HEK293T (cell line): ENCODE results near the gene ADTRP.

Experiments used
- CTCF ChIA-PET: fragments of 350-600 bp; formaldehyde crosslinking; extraction: SDS; loops from one replicate; lab custom pipeline; 2021; ENCODE audit warnings: antibody characterized with exemption, inconsistent platforms; lab: Yijun Ruan, JAX
- POLR2A ChIA-PET: fragments of 350-600 bp; formaldehyde crosslinking; extraction: SDS; loops from one replicate; lab custom pipeline; 2020; ENCODE audit warnings: antibody characterized with exemption, inconsistent platforms; lab: Yijun Ruan, JAX
- DNase-seq: peaks from one replicate; pipeline ENCODE4 v3.0.0; 2012; ENCODE audit warnings: mixed read lengths; ENCODE audit errors: extremely low spot score
- ARNT ChIP-seq: fragments of 450-650 bp; IDR thresholded peaks from 2 replicates; pipeline ENCODE4 v1.6.1; 2017; ENCODE audit warnings: mild to moderate bottlenecking
- BHLHE40 ChIP-seq: fragments of 450-650 bp; IDR thresholded peaks from 2 replicates; pipeline ENCODE4 v1.6.1; 2016; ENCODE audit warnings: mild to moderate bottlenecking, moderate library complexity, borderline replicate concordance
- CTBP1 ChIP-seq: fragments of 450-650 bp; IDR thresholded peaks from 2 replicates; pipeline ENCODE4 v1.6.1; 2016; ENCODE audit warnings: borderline replicate concordance
- ELF4 ChIP-seq: fragments of 450-650 bp; IDR thresholded peaks from 2 replicates; pipeline ENCODE4 v1.6.1; 2017; ENCODE audit warnings: antibody characterized with exemption
- FOXA1 ChIP-seq: fragments of 450-650 bp; IDR thresholded peaks from 2 replicates; pipeline ENCODE4 v1.6.1; 2016; ENCODE audit warnings: mild to moderate bottlenecking
- FOXK2 ChIP-seq: fragments of 450-650 bp; IDR thresholded peaks from 2 replicates; pipeline ENCODE4 v1.6.1; 2016; ENCODE audit warnings: mild to moderate bottlenecking
- FOXM1 ChIP-seq: fragments of 450-650 bp; IDR thresholded peaks from 2 replicates; pipeline ENCODE4 v1.6.1; 2017; ENCODE audit warnings: mild to moderate bottlenecking, borderline replicate concordance
- HDGF ChIP-seq: fragments of 450-650 bp; IDR thresholded peaks from 2 replicates; pipeline ENCODE4 v1.6.1; 2017; ENCODE audit warnings: antibody characterized with exemption, borderline replicate concordance
- L3MBTL2 ChIP-seq: fragments of 450-650 bp; conservative IDR thresholded peaks from 2 replicates; pipeline ENCODE4 v1.6.1; 2016; ENCODE audit warnings: mild to moderate bottlenecking
- LEF1 ChIP-seq: fragments of 450-650 bp; IDR thresholded peaks from 2 replicates; pipeline ENCODE4 v1.6.1; 2017; ENCODE audit warnings: mild to moderate bottlenecking, borderline replicate concordance
- NFRKB ChIP-seq: fragments of 450-650 bp; IDR thresholded peaks from 2 replicates; pipeline ENCODE4 v1.6.1; 2016; ENCODE audit warnings: mild to moderate bottlenecking, moderate library complexity
- PKNOX1 ChIP-seq: fragments of 450-650 bp; IDR thresholded peaks from 2 replicates; pipeline ENCODE4 v1.6.1; 2016
- SP1 ChIP-seq: fragments of 450-650 bp; IDR thresholded peaks from 2 replicates; pipeline ENCODE4 v1.6.1; 2017
- SUZ12 ChIP-seq: fragments of 450-650 bp; IDR thresholded peaks from 2 replicates; pipeline ENCODE4 v1.6.1; 2016; ENCODE audit warnings: mild to moderate bottlenecking
- TARDBP ChIP-seq: fragments of 450-650 bp; IDR thresholded peaks from 2 replicates; pipeline ENCODE4 v1.6.1; 2016
- ZNF384 ChIP-seq: fragments of 450-650 bp; IDR thresholded peaks from 2 replicates; pipeline ENCODE4 v1.6.1; 2016

ADTRP gene

GRCh38 chr6:11731423-11731822 lies 47.2 kb downstream of the ADTRP start:
- no peak for DNase-seq
- POLR2A ChIA-PET: no interaction called here
- CTCF ChIA-PET: no interaction called here
- TF ChIP-seq SP1: no peak
- no peak for TF ChIP-seq ZNF384
- no peak for TF ChIP-seq L3MBTL2
- TF ChIP-seq LEF1: no peak
- TF ChIP-seq CTBP1: no peak

- ChIA-PET POLR2A (no interaction called here), CTCF (no interaction called here)
- TF ChIP-seq ZNF384 (no peak), FOXK2 (no peak), SUZ12 (no peak), ELF4 (no peak), FOXM1 (no peak), TARDBP (no peak), CTBP1 (no peak)
- DNase-seq: no peak
Observed at GRCh38 chr6:11730641-11731040, 48.0 kb downstream of the ADTRP start.

DNA sequence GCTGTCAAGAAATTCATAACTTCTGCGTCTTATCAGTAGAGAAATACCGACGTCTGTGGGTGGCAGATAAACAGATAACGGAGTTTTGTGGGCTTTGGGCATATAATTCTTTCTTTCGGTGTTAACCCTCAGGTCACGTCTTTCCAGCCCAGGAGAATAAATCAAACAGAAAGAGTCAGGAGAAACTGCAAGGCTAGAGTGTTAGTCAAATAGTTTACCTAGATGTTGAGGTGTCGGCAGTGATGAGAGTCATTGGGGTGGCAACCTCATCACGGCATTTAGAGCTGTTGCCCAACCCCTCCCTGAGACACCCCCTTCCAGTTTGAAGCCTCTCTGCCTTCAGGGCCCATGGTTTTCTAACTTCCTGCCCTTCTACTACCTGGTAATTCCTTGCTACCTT lies 49.5 kb downstream of the ADTRP start:
- TF ChIP-seq ARNT: no peak
- TF ChIP-seq FOXK2: no peak
- TF ChIP-seq SUZ12: no peak
- TF ChIP-seq TARDBP: no peak
- no peak for TF ChIP-seq BHLHE40
- TF ChIP-seq L3MBTL2: no peak
- no peak for TF ChIP-seq FOXM1
- TF ChIP-seq NFRKB: no peak
- TF ChIP-seq ZNF384: no peak
- no peak for TF ChIP-seq FOXA1
- no peak for TF ChIP-seq CTBP1
- no peak for TF ChIP-seq SP1
- no peak for TF ChIP-seq HDGF
- POLR2A ChIA-PET: no interaction called here
- no peak for DNase-seq
- CTCF ChIA-PET: no interaction called here

DNA sequence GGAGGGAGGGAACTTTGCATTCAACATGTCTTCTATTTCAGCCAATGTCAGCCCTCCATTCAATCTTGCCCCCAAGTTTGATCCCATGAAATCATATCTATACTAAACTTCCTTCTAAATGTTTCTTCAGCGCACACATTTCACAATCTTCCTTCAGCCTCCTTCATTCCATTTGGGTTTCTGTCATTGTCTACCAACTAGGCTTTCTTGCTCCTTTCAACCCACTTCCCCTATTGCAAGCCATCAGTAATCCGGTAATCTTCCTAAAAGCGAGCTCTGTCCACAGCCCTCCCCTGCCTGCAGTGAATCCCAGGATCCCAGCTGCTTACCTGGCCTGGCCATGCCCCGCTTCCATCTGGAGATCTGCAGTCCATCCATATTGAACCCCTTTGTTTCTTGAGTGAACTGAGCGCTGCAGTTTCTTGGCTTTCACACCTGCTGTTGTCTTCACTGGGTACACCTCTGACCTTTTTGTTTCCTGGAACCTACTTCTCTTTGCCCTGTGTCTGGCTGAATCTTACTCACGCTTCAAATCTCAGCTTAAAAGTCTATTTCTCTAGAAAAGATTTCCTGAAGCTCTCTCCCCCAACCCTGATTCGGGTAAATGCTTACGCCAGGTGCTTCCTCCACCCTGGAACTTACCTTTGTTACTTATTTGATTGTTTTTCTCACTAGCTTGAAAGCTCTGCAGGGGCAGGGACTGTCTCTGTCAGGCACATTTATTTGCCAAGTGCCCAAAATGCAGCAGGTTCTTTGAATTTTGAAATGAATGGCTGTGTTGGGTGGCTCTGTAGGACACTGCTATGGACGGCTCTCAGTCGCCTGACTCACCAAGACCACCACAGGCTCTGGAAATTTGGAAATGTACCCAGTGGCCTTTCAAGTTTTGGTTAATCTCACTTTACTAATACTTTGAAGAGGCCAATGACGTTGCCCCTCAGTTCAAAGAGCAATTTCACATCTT lies 50.3 kb downstream of the ADTRP start:
- CTCF ChIA-PET: no interaction called here

GRCh38 chr6:11727346-11727997 lies 51.1 kb downstream of the ADTRP start:
- CTCF ChIA-PET: no interaction called here
- no peak for DNase-seq
- POLR2A ChIA-PET: no interaction called here

More for the DNA sequence above, 50.3 kb downstream of the ADTRP start:
- POLR2A ChIA-PET: no interaction called here
- TF ChIP-seq SUZ12: no peak
- no peak for TF ChIP-seq NFRKB
- TF ChIP-seq FOXK2: no peak
- no peak for TF ChIP-seq TARDBP
- TF ChIP-seq FOXM1: no peak
- no peak for TF ChIP-seq BHLHE40
- no peak for TF ChIP-seq L3MBTL2
- no peak for TF ChIP-seq CTBP1
- no peak for TF ChIP-seq HDGF
- no peak for TF ChIP-seq SP1
- no peak for TF ChIP-seq LEF1
- no peak for DNase-seq

DNA sequence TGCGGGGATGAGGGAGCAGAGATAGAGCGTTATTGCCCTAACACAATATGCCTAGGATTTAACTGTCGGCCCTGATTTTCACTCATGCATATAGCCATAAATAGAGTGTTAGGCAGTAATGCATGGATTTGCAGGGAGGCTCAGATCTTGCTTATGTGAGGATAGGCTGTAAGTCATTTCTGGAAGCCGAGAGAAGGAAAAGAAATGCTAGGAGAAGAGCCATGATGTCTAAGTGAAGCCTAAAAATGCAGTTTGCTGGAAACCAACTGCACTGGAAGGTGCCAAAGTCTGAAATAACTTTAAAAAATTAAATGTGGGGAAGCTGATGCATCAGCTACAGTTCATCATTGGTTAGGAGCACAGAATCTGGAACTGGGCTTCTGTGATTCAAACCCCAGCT lies 54.3 kb downstream of the ADTRP start:
- CTCF ChIA-PET: no interaction called here
- TF ChIP-seq LEF1 (no peak), FOXM1 (no peak), CTBP1 (no peak), L3MBTL2 (no peak), BHLHE40 (no peak), SUZ12 (no peak), PKNOX1 (no peak), HDGF (no peak), FOXK2 (no peak), NFRKB (no peak), ZNF384 (no peak), TARDBP (no peak), FOXA1 (no peak), ARNT (no peak), SP1 (no peak), ELF4 (no peak)
- POLR2A ChIA-PET: no interaction called here
- DNase-seq: no peak

More at GRCh38 chr6:11727346-11727997, 51.1 kb downstream of the ADTRP start:
- TF ChIP-seq FOXM1 (no peak), LEF1 (no peak), ELF4 (no peak), L3MBTL2 (no peak), ARNT (no peak), PKNOX1 (no peak), CTBP1 (no peak), HDGF (no peak), NFRKB (no peak), BHLHE40 (no peak), ZNF384 (no peak), SP1 (no peak), FOXK2 (no peak), TARDBP (no peak), SUZ12 (no peak), FOXA1 (no peak)
